HL-60 (cell line): Measurements from ENCODE around the gene HPCAL1.

Experiments
- DNase-seq, 2 experiments: peaks; one replicate each; pipeline ENCODE4 v3.0.0-alpha.2; 2010 to 2020; ENCODE audit warnings: low read depth in 1 of 2, low spot score in 1 of 2
- H3K27ac ChIP-seq: fragments of 250-450 bp; sonication (Bioruptor Pico); replicated peaks from 2 replicates; pipeline ENCODE4 v1.5.1; 2020; ENCODE audit warnings: mild to moderate bottlenecking, moderate library complexity
- H3K27me3 ChIP-seq: fragments of 250-450 bp; sonication (Bioruptor Pico); 2 replicates; pipeline ENCODE4 v1.5.1; 2021; ENCODE audit warnings: mild to moderate bottlenecking, moderate library complexity; ENCODE audit not compliant: insufficient read depth, poor library complexity, severe bottlenecking
- H3K4me3 ChIP-seq: replicated peaks from 2 replicates; pipeline ENCODE4 v1.5.1; 2011; ENCODE audit warnings: mild to moderate bottlenecking, control low read depth, low read length; ENCODE audit not compliant: insufficient read depth
- GABPA ChIP-seq: IDR thresholded peaks from 2 replicates; pipeline ENCODE4 v1.6.1; 2012; ENCODE audit warnings: low read depth
- POLR2AphosphoS5 ChIP-seq: IDR thresholded peaks from 2 replicates; pipeline ENCODE4 v1.6.1; 2012; ENCODE audit warnings: low read depth
- REST ChIP-seq: IDR thresholded peaks from 2 replicates; pipeline ENCODE4 v1.6.1; 2012; ENCODE audit warnings: low read depth; ENCODE audit not compliant: insufficient replicate concordance
- SPI1 ChIP-seq: IDR thresholded peaks from 2 replicates; pipeline ENCODE4 v1.6.1; 2012; ENCODE audit warnings: low read depth, mild to moderate bottlenecking, borderline replicate concordance
- TF ChIP-seq, protein P1 (sequence below): IDR thresholded peaks from one replicate; pipeline ENCODE4 v1.5.1; 2011; ENCODE audit warnings: low read length, control low read depth, inconsistent platforms; ENCODE audit not compliant: insufficient read depth

The HPCAL1 gene

GRCh38 chr2:10425699-10426098 lies 123.0 kb downstream of the HPCAL1 start:
- TF ChIP-seq GABPA (no peak), POLR2AphosphoS5 (no peak), REST (no peak), SPI1 (no peak)
- TF ChIP-seq, protein P1, sequence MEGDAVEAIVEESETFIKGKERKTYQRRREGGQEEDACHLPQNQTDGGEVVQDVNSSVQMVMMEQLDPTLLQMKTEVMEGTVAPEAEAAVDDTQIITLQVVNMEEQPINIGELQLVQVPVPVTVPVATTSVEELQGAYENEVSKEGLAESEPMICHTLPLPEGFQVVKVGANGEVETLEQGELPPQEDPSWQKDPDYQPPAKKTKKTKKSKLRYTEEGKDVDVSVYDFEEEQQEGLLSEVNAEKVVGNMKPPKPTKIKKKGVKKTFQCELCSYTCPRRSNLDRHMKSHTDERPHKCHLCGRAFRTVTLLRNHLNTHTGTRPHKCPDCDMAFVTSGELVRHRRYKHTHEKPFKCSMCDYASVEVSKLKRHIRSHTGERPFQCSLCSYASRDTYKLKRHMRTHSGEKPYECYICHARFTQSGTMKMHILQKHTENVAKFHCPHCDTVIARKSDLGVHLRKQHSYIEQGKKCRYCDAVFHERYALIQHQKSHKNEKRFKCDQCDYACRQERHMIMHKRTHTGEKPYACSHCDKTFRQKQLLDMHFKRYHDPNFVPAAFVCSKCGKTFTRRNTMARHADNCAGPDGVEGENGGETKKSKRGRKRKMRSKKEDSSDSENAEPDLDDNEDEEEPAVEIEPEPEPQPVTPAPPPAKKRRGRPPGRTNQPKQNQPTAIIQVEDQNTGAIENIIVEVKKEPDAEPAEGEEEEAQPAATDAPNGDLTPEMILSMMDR: no peak
- Histone ChIP-seq H3K27ac (no peak overlapping the region), H3K27me3 (no peaks in the 10 kb centered on the region), H3K4me3 (no peak overlapping the region)
- no peak for DNase-seq

- Histone ChIP-seq H3K27me3 (no peaks in the 10 kb centered on the region), H3K27ac (no peak overlapping the region), H3K4me3 (no peak overlapping the region)
- TF ChIP-seq GABPA (no peak), SPI1 (no peak), REST (no peak)
- DNase-seq: no peak
Measured at GRCh38 chr2:10426726-10427617, 124.3 kb downstream of the HPCAL1 start.

DNA sequence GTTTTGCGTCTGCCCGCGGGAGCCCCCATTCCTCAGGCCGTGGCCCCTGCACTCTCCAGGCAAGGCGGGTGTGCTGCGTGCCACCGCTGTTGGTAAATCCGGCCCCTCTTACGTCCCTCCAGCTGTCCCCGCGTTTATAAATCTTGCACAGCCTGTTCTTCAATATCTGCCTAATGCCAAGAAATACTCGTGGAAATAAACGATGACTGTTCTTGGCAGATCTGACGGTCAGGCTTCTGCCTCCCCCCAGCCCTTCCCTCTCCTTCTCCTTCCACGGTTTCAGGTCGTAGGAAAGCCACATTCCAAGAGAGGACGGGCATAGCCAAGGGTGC lies 124.9 kb downstream of the HPCAL1 start:
- H3K27ac ChIP-seq: no peak overlapping the region
- DNase-seq: no peak
- no peaks in the 10 kb centered on the region for H3K27me3 ChIP-seq
- H3K4me3 ChIP-seq: no peak overlapping the region
- TF ChIP-seq GABPA (no peak), SPI1 (no peak), REST (no peak), POLR2AphosphoS5 (no peak)
- TF ChIP-seq, protein P1: no peak
